Peyer's patch (tissue), 4 donors: ENCODE results near the gene PZP.

Experiments
- POLR2A ChIP-seq, 2 donors: fragments of 450-650 bp; IDR thresholded peaks; one replicate each; pipeline ENCODE4 v1.5.1; 2017; ENCODE audit warnings: antibody characterized with exemption in 2 of 2, mild to moderate bottlenecking in 2 of 2, moderate library complexity in 2 of 2
- TF ChIP-seq, protein P1 (sequence below), 6 experiments: fragments of 450-650 bp in 4 of 6; fragments of 200-600 bp in 2 of 6; sonication (generic) in 1 of 6; IDR thresholded peaks; one replicate each; pipeline ENCODE4 v1.5.1; 2017 to 2019; ENCODE audit warnings: antibody characterized with exemption in 6 of 6, mild to moderate bottlenecking in 3 of 6, moderate library complexity in 1 of 6

DNA sequence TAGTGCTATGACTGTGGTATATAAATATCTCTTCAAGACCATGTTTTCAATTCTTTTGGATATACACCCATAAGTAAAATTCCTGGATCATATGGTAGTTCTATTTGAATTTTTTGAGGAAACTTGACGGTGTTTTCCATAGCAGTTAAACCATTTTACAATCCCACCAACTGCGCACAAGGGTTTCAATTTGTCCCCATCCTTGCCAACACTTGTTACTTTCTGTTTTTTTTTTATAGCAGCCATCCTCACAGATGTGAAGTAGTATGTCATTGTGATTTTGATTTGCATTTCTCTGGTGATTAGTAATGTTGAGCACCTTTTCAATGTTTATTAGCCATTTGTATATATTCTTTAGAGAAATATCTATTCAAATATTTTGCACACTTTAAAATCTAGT lies 78.0 kb downstream of the PZP start:
- TF ChIP-seq, protein P1, sequence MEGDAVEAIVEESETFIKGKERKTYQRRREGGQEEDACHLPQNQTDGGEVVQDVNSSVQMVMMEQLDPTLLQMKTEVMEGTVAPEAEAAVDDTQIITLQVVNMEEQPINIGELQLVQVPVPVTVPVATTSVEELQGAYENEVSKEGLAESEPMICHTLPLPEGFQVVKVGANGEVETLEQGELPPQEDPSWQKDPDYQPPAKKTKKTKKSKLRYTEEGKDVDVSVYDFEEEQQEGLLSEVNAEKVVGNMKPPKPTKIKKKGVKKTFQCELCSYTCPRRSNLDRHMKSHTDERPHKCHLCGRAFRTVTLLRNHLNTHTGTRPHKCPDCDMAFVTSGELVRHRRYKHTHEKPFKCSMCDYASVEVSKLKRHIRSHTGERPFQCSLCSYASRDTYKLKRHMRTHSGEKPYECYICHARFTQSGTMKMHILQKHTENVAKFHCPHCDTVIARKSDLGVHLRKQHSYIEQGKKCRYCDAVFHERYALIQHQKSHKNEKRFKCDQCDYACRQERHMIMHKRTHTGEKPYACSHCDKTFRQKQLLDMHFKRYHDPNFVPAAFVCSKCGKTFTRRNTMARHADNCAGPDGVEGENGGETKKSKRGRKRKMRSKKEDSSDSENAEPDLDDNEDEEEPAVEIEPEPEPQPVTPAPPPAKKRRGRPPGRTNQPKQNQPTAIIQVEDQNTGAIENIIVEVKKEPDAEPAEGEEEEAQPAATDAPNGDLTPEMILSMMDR (IDR thresholded peaks at IDR 0.05), result no peak
- TF ChIP-seq POLR2A (IDR thresholded peaks at IDR 0.05), result no peak
